LNCaP clone FGC (cell line): ENCODE data around the gene TMEM269.

Experiments used
- DNase-seq: peaks from one replicate; pipeline ENCODE4 v3.0.0-alpha.2; 2011; ENCODE audit warnings: low read depth
- H3K4me3 ChIP-seq: 2 replicates; pipeline ENCODE4 v1.5.1; 2011; ENCODE audit warnings: mild to moderate bottlenecking, low read depth, low read length, control low read depth
- CTCF ChIP-seq: IDR thresholded peaks from 2 replicates; pipeline ENCODE4 v1.5.1; 2012; ENCODE audit warnings: mild to moderate bottlenecking; ENCODE audit not compliant: control insufficient read depth, insufficient read depth; ENCODE audit errors: extremely low read depth

TMEM269 gene

GRCh38 chr1:42788021-42788420, 3.2 kb downstream of the TMEM269 start:
- no peak for DNase-seq
- no peak overlapping the region for H3K4me3 ChIP-seq
- no peak for TF ChIP-seq CTCF

GRCh38 chr1:42793824-42794223, 9.0 kb downstream of the TMEM269 start:
- TF ChIP-seq CTCF, result no peak
- no peak overlapping the region for H3K4me3 ChIP-seq
- no peak for DNase-seq

GRCh38 chr1:42797414-42797813, 12.6 kb downstream of the TMEM269 start:
- no peak for TF ChIP-seq CTCF
- no peak overlapping the region for H3K4me3 ChIP-seq
- no peak for DNase-seq

- no peak overlapping the region for H3K4me3 ChIP-seq
- TF ChIP-seq CTCF, result no peak
- no peak for DNase-seq
Measured at GRCh38 chr1:42797979-42798378, 13.2 kb downstream of the TMEM269 start.

GRCh38 chr1:42801832-42802473, 17.2 kb downstream of the TMEM269 start:
- no peak for TF ChIP-seq CTCF
- DNase-seq, result no peak

GRCh38 chr1:42806171-42806570, 21.4 kb downstream of the TMEM269 start:
- DNase-seq, result no peak
- no peak for TF ChIP-seq CTCF
- no peak overlapping the region for H3K4me3 ChIP-seq

More at GRCh38 chr1:42801832-42802473, 17.2 kb downstream of the TMEM269 start:
- H3K4me3 ChIP-seq, result no peak overlapping the region

- DNase-seq, result no peak
- no peak for TF ChIP-seq CTCF
- H3K4me3 ChIP-seq, result no peak overlapping the region
Measured at GRCh38 chr1:42806593-42806992, 21.8 kb downstream of the TMEM269 start.
